Dendritic cell treated with granulocyte-macrophage colony-stimulating factor and Interleukin-4, amounts not matched to agents 40 ng/mL and 50 ng/mL, for 4 days (primary cell): Measurements from ENCODE around the gene E2F2.

Source experiments
- H3K27ac Mint-ChIP-seq: one replicate; pipeline ENCODE4 v1.8.0; 2022; ENCODE audit warnings: mild to moderate bottlenecking, mixed read lengths
- H3K27me3 Mint-ChIP-seq: one replicate; pipeline ENCODE4 v1.8.0; 2022; ENCODE audit warnings: mild to moderate bottlenecking, mixed read lengths
- H3K36me3 Mint-ChIP-seq: one replicate; pipeline ENCODE4 v1.8.0; 2022; ENCODE audit warnings: low read depth, mixed read lengths
- H3K4me1 Mint-ChIP-seq: one replicate; pipeline ENCODE4 v1.8.0; 2022; ENCODE audit warnings: low read depth, mixed read lengths
- H3K4me3 Mint-ChIP-seq: one replicate; pipeline ENCODE4 v1.8.0; 2022; ENCODE audit warnings: mild to moderate bottlenecking, moderate library complexity, mixed read lengths
- H3K9me3 Mint-ChIP-seq: one replicate; pipeline ENCODE4 v1.8.0; 2022; ENCODE audit warnings: mixed read lengths
- intact Hi-C: fragments of 100-400 bp; cut with micrococcal nuclease; formaldehyde crosslinking; loops from one replicate; pipeline ENCODE4 v1.15.0; 2022

Gene E2F2

GRCh38 chr1:23481904-23482303 is 49.1 kb downstream of the E2F2 start:
- intact Hi-C loops: no loop called here
- peaks cover 15% of the 10 kb centered on the region for H3K4me1 Mint-ChIP-seq
- H3K4me3 Mint-ChIP-seq: no peak overlapping the region
- no peaks in the 10 kb centered on the region for H3K36me3 Mint-ChIP-seq
- H3K27ac Mint-ChIP-seq: no peak overlapping the region
- H3K27me3 Mint-ChIP-seq: peaks cover 69% of the 10 kb centered on the region
- no peaks in the 10 kb centered on the region for H3K9me3 Mint-ChIP-seq

- H3K9me3 Mint-ChIP-seq: no peaks in the 10 kb centered on the region
- intact Hi-C loops: no loop called here
- H3K36me3 Mint-ChIP-seq: no peaks in the 10 kb centered on the region
- no peak overlapping the region for H3K4me3 Mint-ChIP-seq
- H3K4me1 Mint-ChIP-seq: peaks cover 15% of the 10 kb centered on the region
- peaks cover 67% of the 10 kb centered on the region for H3K27me3 Mint-ChIP-seq
- no peak overlapping the region for H3K27ac Mint-ChIP-seq
These were observed 49.9 kb downstream of the E2F2 start for GRCh38 chr1:23481026-23481597.

- Mint-ChIP-seq H3K9me3 (no peaks in the 10 kb centered on the region), H3K27me3 (peaks cover 61% of the 10 kb centered on the region), H3K27ac (no peak overlapping the region), H3K36me3 (no peaks in the 10 kb centered on the region), H3K4me1 (peaks cover 15% of the 10 kb centered on the region), H3K4me3 (no peak overlapping the region)
- intact Hi-C loops: no loop called here
These were observed 50.6 kb downstream of the E2F2 start for GRCh38 chr1:23480187-23481025.

- Mint-ChIP-seq H3K9me3 (no peaks in the 10 kb centered on the region), H3K36me3 (no peaks in the 10 kb centered on the region), H3K4me3 (no peak overlapping the region), H3K27me3 (peaks cover 56% of the 10 kb centered on the region), H3K27ac (no peak overlapping the region), H3K4me1 (peaks cover 10% of the 10 kb centered on the region)
- intact Hi-C loops: no loop called here
These were observed 51.4 kb downstream of the E2F2 start for GRCh38 chr1:23479666-23479941.

- no peak overlapping the region for H3K4me3 Mint-ChIP-seq
- peaks cover 8% of the 10 kb centered on the region for H3K4me1 Mint-ChIP-seq
- intact Hi-C loops: no loop called here
- peaks cover 55% of the 10 kb centered on the region for H3K27me3 Mint-ChIP-seq
- H3K36me3 Mint-ChIP-seq: no peaks in the 10 kb centered on the region
- H3K9me3 Mint-ChIP-seq: no peaks in the 10 kb centered on the region
- no peak overlapping the region for H3K27ac Mint-ChIP-seq
These were observed 52.0 kb downstream of the E2F2 start for GRCh38 chr1:23478896-23479665.

- peaks cover 48% of the 10 kb centered on the region for H3K27me3 Mint-ChIP-seq
- H3K27ac Mint-ChIP-seq: no peak overlapping the region
- H3K4me3 Mint-ChIP-seq: no peak overlapping the region
- H3K9me3 Mint-ChIP-seq: no peaks in the 10 kb centered on the region
- no peaks in the 10 kb centered on the region for H3K36me3 Mint-ChIP-seq
- intact Hi-C loops: no loop called here
- H3K4me1 Mint-ChIP-seq: no peaks in the 10 kb centered on the region
These were observed 53.5 kb downstream of the E2F2 start for GRCh38 chr1:23477359-23478144.

- intact Hi-C loops: no loop called here
- Mint-ChIP-seq H3K27ac (no peak overlapping the region), H3K9me3 (no peaks in the 10 kb centered on the region), H3K4me1 (no peaks in the 10 kb centered on the region), H3K27me3 (peaks cover 32% of the 10 kb centered on the region), H3K4me3 (no peak overlapping the region), H3K36me3 (no peaks in the 10 kb centered on the region)
These were observed 55.4 kb downstream of the E2F2 start for GRCh38 chr1:23475641-23476040.

GRCh38 chr1:23475134-23475628 is 55.9 kb downstream of the E2F2 start:
- no peaks in the 10 kb centered on the region for H3K9me3 Mint-ChIP-seq
- H3K36me3 Mint-ChIP-seq: no peaks in the 10 kb centered on the region
- peaks cover 27% of the 10 kb centered on the region for H3K27me3 Mint-ChIP-seq
- no peak overlapping the region for H3K4me3 Mint-ChIP-seq
- intact Hi-C loops: no loop called here
- no peak overlapping the region for H3K27ac Mint-ChIP-seq
- H3K4me1 Mint-ChIP-seq: no peaks in the 10 kb centered on the region

- no peak overlapping the region for H3K27ac Mint-ChIP-seq
- peaks cover 23% of the 10 kb centered on the region for H3K27me3 Mint-ChIP-seq
- no peaks in the 10 kb centered on the region for H3K9me3 Mint-ChIP-seq
- H3K36me3 Mint-ChIP-seq: no peaks in the 10 kb centered on the region
- no peaks in the 10 kb centered on the region for H3K4me1 Mint-ChIP-seq
- intact Hi-C loops: no loop called here
- no peak overlapping the region for H3K4me3 Mint-ChIP-seq
These were observed 57.8 kb downstream of the E2F2 start for GRCh38 chr1:23473037-23473800.

- Mint-ChIP-seq H3K36me3 (no peaks in the 10 kb centered on the region), H3K27ac (no peak overlapping the region), H3K4me1 (no peaks in the 10 kb centered on the region)
These were observed 58.5 kb downstream of the E2F2 start for GRCh38 chr1:23472351-23473036.

GRCh38 chr1:23471473-23472075 is 59.5 kb downstream of the E2F2 start:
- intact Hi-C loops: no loop called here
- Mint-ChIP-seq H3K4me3 (no peak overlapping the region), H3K36me3 (no peaks in the 10 kb centered on the region), H3K27ac (no peak overlapping the region), H3K27me3 (peaks cover 18% of the 10 kb centered on the region), H3K9me3 (no peaks in the 10 kb centered on the region), H3K4me1 (no peaks in the 10 kb centered on the region)

More at GRCh38 chr1:23472351-23473036, 58.5 kb downstream of the E2F2 start:
- no peaks in the 10 kb centered on the region for H3K9me3 Mint-ChIP-seq
- H3K4me3 Mint-ChIP-seq: no peak overlapping the region
- intact Hi-C loops: no loop called here
- H3K27me3 Mint-ChIP-seq: peaks cover 22% of the 10 kb centered on the region

GRCh38 chr1:23470282-23471070 is 60.6 kb downstream of the E2F2 start:
- no peaks in the 10 kb centered on the region for H3K4me1 Mint-ChIP-seq

More at GRCh38 chr1:23470282-23471070, 60.6 kb downstream of the E2F2 start:
- Mint-ChIP-seq H3K9me3 (no peaks in the 10 kb centered on the region), H3K36me3 (no peaks in the 10 kb centered on the region), H3K27ac (no peak overlapping the region), H3K27me3 (peaks cover 14% of the 10 kb centered on the region), H3K4me3 (no peak overlapping the region)
- intact Hi-C loops: no loop called here
